HCT116 (cell line): ENCODE data around the gene F2RL3.

Experiments
- EZH2phosphoT487 ChIP-seq: fragments of 200-600 bp; IDR thresholded peaks from 2 replicates; pipeline ENCODE4 v1.6.1; 2018; ENCODE audit warnings: antibody characterized with exemption, borderline replicate concordance
- POLR2A ChIP-seq: IDR thresholded peaks from 2 replicates; pipeline ENCODE4 v1.7.0; 2011; ENCODE audit warnings: borderline replicate concordance; ENCODE audit not compliant: insufficient read depth, insufficient read length; ENCODE audit errors: extremely low read depth
- TF ChIP-seq, protein P1 (sequence below), 3 experiments: fragments of 200-600 bp in 1 of 3; sonication (generic) in 1 of 3; IDR thresholded peaks in 2 of 3; conservative IDR thresholded peaks in 1 of 3; 2 replicates each; pipeline ENCODE4 v1.5.1; 2012 to 2017; ENCODE audit warnings: low read depth in 2 of 3, low read length in 2 of 3, antibody characterized with exemption in 1 of 3, borderline replicate concordance in 1 of 3, control low read depth in 1 of 3, mild to moderate bottlenecking in 1 of 3, mixed read lengths in 1 of 3, mixed run types in 1 of 3, moderate library complexity in 1 of 3; ENCODE audit not compliant: insufficient read depth in 1 of 3

DNA sequence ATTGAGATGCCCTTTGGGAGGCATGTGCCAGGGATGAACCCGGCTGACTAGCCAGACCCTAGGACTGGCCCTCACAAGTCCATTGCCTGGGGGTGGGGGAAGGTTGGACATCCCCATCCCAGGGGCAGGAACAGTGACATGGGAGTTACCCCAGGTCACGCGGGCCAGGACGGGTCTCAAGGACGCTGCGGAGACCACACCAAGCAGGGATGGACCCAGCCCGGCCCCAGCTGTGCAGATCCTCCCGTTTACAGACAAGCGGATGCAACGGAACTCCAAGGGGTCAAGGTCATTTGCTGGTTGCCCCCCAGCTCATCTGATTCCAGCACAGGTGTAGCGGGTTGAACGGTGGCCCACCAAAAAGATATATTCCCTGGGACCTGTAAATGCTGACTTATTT, 20.0 kb downstream of the F2RL3 start:
- TF ChIP-seq EZH2phosphoT487 = no peak
- TF ChIP-seq, protein P1, sequence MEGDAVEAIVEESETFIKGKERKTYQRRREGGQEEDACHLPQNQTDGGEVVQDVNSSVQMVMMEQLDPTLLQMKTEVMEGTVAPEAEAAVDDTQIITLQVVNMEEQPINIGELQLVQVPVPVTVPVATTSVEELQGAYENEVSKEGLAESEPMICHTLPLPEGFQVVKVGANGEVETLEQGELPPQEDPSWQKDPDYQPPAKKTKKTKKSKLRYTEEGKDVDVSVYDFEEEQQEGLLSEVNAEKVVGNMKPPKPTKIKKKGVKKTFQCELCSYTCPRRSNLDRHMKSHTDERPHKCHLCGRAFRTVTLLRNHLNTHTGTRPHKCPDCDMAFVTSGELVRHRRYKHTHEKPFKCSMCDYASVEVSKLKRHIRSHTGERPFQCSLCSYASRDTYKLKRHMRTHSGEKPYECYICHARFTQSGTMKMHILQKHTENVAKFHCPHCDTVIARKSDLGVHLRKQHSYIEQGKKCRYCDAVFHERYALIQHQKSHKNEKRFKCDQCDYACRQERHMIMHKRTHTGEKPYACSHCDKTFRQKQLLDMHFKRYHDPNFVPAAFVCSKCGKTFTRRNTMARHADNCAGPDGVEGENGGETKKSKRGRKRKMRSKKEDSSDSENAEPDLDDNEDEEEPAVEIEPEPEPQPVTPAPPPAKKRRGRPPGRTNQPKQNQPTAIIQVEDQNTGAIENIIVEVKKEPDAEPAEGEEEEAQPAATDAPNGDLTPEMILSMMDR (IDR thresholded peaks at IDR 0.05 in 2 of 3, conservative IDR thresholded peaks at IDR 0.05 in 1 of 3; ENCODE audit: borderline replicate concordance in 1 of 3, insufficient read depth in 1 of 3, low read depth in 2 of 3, low read length in 2 of 3) = no peak
- TF ChIP-seq POLR2A = no peak
